ENCODE measurements around the gene ARID5B. TPM values are rescaled to one million over a fixed set of nuclear protein-coding genes. Genes with fewer than 3 reads are reported as not detected.
A peak's percentile ranks its signal among the peaks of the same experiment; 100 is the strongest.

The ARID5B gene
- polyA plus RNA-seq, 3 donors = 1.00 to 2.5 (median 1.5) TPM

DNA sequence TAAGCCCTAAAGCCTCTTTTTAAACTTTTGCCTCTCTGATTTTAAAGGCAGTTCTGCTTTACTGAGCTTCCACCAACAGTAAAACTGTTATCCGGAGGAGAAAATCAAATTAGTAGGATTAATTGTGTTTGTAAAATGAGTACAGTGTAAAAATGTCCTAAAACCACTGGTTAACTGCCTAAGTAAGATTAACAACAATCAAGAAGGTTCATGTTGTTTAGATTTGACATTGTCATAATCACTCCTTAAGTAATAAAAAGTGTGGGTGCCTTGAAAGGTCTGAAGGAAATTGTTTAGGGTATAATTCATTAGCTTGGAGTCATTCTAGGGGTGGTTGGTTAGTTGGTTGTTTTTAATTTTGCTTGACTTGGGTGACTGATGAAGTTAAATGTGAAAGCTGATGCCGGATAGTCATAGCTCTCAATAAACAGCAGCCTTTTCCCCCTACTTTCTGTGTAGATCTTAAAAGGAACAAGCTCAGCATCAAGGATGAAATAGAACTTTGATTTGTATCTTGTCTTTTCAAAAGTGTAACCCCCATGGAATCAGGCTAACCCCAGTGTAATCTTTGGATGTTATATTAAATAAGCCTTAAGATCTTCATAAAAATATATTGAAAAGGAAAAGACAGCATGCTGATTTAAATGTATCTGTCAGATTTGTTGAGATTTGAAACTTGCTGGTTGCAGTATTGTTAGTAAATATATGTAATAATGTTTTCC lies 148.3 kb downstream of the ARID5B start:
- TF ChIP-seq, protein P1, sequence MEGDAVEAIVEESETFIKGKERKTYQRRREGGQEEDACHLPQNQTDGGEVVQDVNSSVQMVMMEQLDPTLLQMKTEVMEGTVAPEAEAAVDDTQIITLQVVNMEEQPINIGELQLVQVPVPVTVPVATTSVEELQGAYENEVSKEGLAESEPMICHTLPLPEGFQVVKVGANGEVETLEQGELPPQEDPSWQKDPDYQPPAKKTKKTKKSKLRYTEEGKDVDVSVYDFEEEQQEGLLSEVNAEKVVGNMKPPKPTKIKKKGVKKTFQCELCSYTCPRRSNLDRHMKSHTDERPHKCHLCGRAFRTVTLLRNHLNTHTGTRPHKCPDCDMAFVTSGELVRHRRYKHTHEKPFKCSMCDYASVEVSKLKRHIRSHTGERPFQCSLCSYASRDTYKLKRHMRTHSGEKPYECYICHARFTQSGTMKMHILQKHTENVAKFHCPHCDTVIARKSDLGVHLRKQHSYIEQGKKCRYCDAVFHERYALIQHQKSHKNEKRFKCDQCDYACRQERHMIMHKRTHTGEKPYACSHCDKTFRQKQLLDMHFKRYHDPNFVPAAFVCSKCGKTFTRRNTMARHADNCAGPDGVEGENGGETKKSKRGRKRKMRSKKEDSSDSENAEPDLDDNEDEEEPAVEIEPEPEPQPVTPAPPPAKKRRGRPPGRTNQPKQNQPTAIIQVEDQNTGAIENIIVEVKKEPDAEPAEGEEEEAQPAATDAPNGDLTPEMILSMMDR (IDR thresholded peaks at IDR 0.05) = no peak

GRCh38 chr10:62050346-62050892 lies 148.9 kb downstream of the ARID5B start:
- Histone ChIP-seq H3K27ac (ENCODE audit: low read depth in 1 of 2, low read length in 2 of 2) (no peak overlapping the region), H3K9me3 (replicated peaks in 1 of 2; ENCODE audit: control insufficient read depth in 1 of 2, insufficient read depth in 1 of 2, low read length in 2 of 2) (no peaks in the 10 kb centered on the region), H3K36me3 (replicated peaks in 1 of 2; ENCODE audit: control insufficient read depth in 1 of 2, insufficient read depth in 2 of 2, low read length in 2 of 2) (peaks cover 0 to 14% of the 10 kb centered on the region in 2 donors), H4K20me1 (ENCODE audit: insufficient read depth, low read length) (no peaks in the 10 kb centered on the region), H3K79me2 (ENCODE audit: insufficient read depth, low read length) (peaks cover 6% of the 10 kb centered on the region), H3K4me2 (replicated peaks; ENCODE audit: extremely low read depth, low read length, poor library complexity, severe bottlenecking) (no peak overlapping the region), H3K4me1 (ENCODE audit: control insufficient read depth in 1 of 2, insufficient read depth in 2 of 2, low read length in 2 of 2) (peaks cover 50 to 63% of the 10 kb centered on the region in 2 donors), H3K4me3 (replicated peaks in 1 of 3; ENCODE audit: low read depth in 2 of 3, low read length in 3 of 3) (no peak overlapping the region), H3K27me3 (ENCODE audit: control insufficient read depth in 2 of 2, insufficient read depth in 2 of 2, low read length in 2 of 2) (no peaks in the 10 kb centered on the region), H3K9ac (ENCODE audit: insufficient read depth, low read length, poor library complexity, severe bottlenecking) (no peak overlapping the region), H2AFZ (ENCODE audit: insufficient read depth, low read depth, low read length, poor library complexity, severe bottlenecking) (no peak overlapping the region)
- Mint-ChIP-seq H3K27ac (peak overlapping the region in 6 of 7 donors; percentile 81 to 92 (median 87)), H3K4me1 (peaks cover 82% of the 10 kb centered on the region), H3K4me3 (no peak overlapping the region), H3K9me3 (peaks cover 0 to 2% (median 0%) of the 10 kb centered on the region in 7 donors), H3K36me3 (peaks cover 16 to 22% of the 10 kb centered on the region in 2 donors), H3K27me3 (ENCODE audit: low read depth in 3 of 3) (peaks cover 0 to 2% (median 0%) of the 10 kb centered on the region in 3 donors)
- no peak for DNase-seq
- intact Hi-C loops (cut with micrococcal nuclease) = no loop called here
- WGBS (ENCODE audit: insufficient coverage) = 100% methylated on average over 1 of the region's 5 CpGs
- TF ChIP-seq, protein P1 (IDR thresholded peaks at IDR 0.05) = no peak

More for the DNA sequence above, 148.3 kb downstream of the ARID5B start:
- no peaks in the 10 kb centered on the region for H4K20me1 ChIP-seq (ENCODE audit: insufficient read depth, low read length)
- H3K4me2 ChIP-seq (replicated peaks; ENCODE audit: extremely low read depth, low read length, poor library complexity, severe bottlenecking) = no peak overlapping the region
- Mint-ChIP-seq H3K9me3 (peaks cover 0 to 2% (median 0%) of the 10 kb centered on the region in 7 donors), H3K27ac (peak overlapping the region in 5 of 7 donors; percentile 26 to 80 (median 66)), H3K36me3 (peaks cover 16 to 19% of the 10 kb centered on the region in 2 donors), H3K27me3 (ENCODE audit: low read depth in 3 of 3) (peaks cover 0 to 2% (median 0%) of the 10 kb centered on the region in 3 donors), H3K4me1 (peaks cover 84% of the 10 kb centered on the region), H3K4me3 (peak overlapping the region in 1 of 2 donors; percentile 32)
- H3K27ac ChIP-seq (ENCODE audit: low read depth in 1 of 2, low read length in 2 of 2) = no peak overlapping the region
- no peak overlapping the region for H3K4me3 ChIP-seq (replicated peaks in 1 of 3; ENCODE audit: low read depth in 2 of 3, low read length in 3 of 3)
- H3K9me3 ChIP-seq (replicated peaks in 1 of 2; ENCODE audit: control insufficient read depth in 1 of 2, insufficient read depth in 1 of 2, low read length in 2 of 2) = no peaks in the 10 kb centered on the region
- peaks cover 55 to 63% of the 10 kb centered on the region in 2 donors for H3K4me1 ChIP-seq (ENCODE audit: control insufficient read depth in 1 of 2, insufficient read depth in 2 of 2, low read length in 2 of 2)
- peaks cover 6% of the 10 kb centered on the region for H3K79me2 ChIP-seq (ENCODE audit: insufficient read depth, low read length)
- peaks cover 0 to 14% of the 10 kb centered on the region in 2 donors for H3K36me3 ChIP-seq (replicated peaks in 1 of 2; ENCODE audit: control insufficient read depth in 1 of 2, insufficient read depth in 2 of 2, low read length in 2 of 2)
- H2AFZ ChIP-seq (ENCODE audit: insufficient read depth, low read depth, low read length, poor library complexity, severe bottlenecking) = no peak overlapping the region
- intact Hi-C loops (cut with micrococcal nuclease) = loop anchor here (5.0 to 10.0 kb wide), 4 partner anchors 55 to 195 kb away; partner anchors contain the start of gene ARID5B (in 1 of the 2)
- no peak for DNase-seq
- H3K9ac ChIP-seq (ENCODE audit: insufficient read depth, low read length, poor library complexity, severe bottlenecking) = no peak overlapping the region
- WGBS (ENCODE audit: insufficient coverage) = no CpG with 5 or more reads among the region's 2 CpGs
- H3K27me3 ChIP-seq (ENCODE audit: control insufficient read depth in 2 of 2, insufficient read depth in 2 of 2, low read length in 2 of 2) = no peaks in the 10 kb centered on the region
